Spleen (tissue), 7 donors: ENCODE results near the gene ANKK1.

Experiments
- CTCF ChIP-seq, 11 experiments: fragments of 200-600 bp in 7 of 11; fragments of 450-650 bp in 4 of 11; sonication (generic) in 4 of 11; IDR thresholded peaks in 8 of 11; conservative IDR thresholded peaks in 3 of 11; 1 replicate in 7 of 11; 2 replicates in 4 of 11; pipeline versions ENCODE4 v1.4.0 to v1.8.0; 2016 to 2021; ENCODE audit warnings: antibody characterized with exemption in 11 of 11, inconsistent platforms in 4 of 11, mild to moderate bottlenecking in 1 of 11
- POLR2A ChIP-seq, 3 donors: fragments of 450-650 bp; IDR thresholded peaks; one replicate each; pipeline ENCODE4 v1.5.1; 2017; ENCODE audit warnings: antibody characterized with exemption in 3 of 3, mild to moderate bottlenecking in 1 of 3
- POLR2AphosphoS5 ChIP-seq, 3 donors: sonication (generic); formaldehyde crosslinking; IDR thresholded peaks; one replicate each; pipeline ENCODE4 v1.5.1; 2017; ENCODE audit warnings: antibody characterized with exemption in 3 of 3
- donor health status: DM: no; HTN: no; CAD: no; lungs with moderate emphysema.
- donor health status: DM: no; HTN: no; CAD: no.
- donor health status: DM: no; HTN: no; CAD: no.

GRCh38 chr11:113446938-113447337, 59.4 kb downstream of the ANKK1 start:
- TF ChIP-seq POLR2A (IDR thresholded peaks at IDR 0.05) = no peak
- TF ChIP-seq CTCF (IDR thresholded peaks at IDR 0.05 in 8 of 11, conservative IDR thresholded peaks at IDR 0.05 in 3 of 11) = no peak
- no peak for TF ChIP-seq POLR2AphosphoS5 (IDR thresholded peaks at IDR 0.05)
